HG02885 (cell line): Measurements from ENCODE around the gene COA3.
"Not testable (repeated sequence)": the region's sequence is repeated elsewhere in the genome, so short reads cannot be mapped to it uniquely, and the experiment has no call there.

ENCODE experiments used
- ATAC-seq: cut with Tn5 transposase; IDR thresholded peaks from one replicate; pipeline ENCODE4 v1.9.1; 2021; ENCODE audit warnings: mild to moderate bottlenecking; ENCODE audit not compliant: unreplicated experiment, poor library complexity

COA3 gene

DNA sequence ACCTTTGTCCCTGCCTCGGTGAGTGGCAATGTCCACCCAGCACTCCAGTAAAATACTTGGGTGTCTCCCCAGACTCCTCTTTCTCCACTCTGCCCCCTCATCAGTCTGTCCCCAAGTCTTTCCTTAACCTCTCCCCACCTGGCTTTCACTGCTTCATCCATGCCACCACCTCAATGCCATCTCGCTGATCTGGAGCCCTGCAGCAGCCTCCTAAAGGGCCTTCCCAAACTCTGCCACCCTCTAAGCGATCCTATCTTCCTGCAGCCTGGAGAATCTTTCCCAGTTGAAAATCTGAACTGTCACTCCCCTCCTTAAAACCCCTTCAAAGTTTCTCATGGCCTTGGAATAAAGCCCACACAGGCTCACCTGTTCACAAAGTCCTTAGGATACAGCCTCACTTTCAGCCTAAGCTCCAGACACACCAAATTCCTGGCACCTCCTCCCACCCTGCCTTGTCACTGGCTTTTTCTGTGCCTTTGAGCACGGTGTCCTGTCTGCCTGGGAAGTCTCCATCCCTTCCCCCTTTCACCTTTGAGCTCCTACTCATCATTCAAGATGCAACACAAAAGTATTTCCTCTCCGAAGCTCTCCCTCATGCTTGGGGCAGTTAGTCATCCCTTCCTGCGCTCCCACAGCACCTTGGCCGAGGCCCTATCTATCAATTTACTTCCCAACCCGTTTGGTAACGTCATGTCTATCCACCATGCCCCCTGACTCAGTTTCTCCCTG, 15.3 kb downstream of the COA3 start:
- ATAC-seq: no peak

DNA sequence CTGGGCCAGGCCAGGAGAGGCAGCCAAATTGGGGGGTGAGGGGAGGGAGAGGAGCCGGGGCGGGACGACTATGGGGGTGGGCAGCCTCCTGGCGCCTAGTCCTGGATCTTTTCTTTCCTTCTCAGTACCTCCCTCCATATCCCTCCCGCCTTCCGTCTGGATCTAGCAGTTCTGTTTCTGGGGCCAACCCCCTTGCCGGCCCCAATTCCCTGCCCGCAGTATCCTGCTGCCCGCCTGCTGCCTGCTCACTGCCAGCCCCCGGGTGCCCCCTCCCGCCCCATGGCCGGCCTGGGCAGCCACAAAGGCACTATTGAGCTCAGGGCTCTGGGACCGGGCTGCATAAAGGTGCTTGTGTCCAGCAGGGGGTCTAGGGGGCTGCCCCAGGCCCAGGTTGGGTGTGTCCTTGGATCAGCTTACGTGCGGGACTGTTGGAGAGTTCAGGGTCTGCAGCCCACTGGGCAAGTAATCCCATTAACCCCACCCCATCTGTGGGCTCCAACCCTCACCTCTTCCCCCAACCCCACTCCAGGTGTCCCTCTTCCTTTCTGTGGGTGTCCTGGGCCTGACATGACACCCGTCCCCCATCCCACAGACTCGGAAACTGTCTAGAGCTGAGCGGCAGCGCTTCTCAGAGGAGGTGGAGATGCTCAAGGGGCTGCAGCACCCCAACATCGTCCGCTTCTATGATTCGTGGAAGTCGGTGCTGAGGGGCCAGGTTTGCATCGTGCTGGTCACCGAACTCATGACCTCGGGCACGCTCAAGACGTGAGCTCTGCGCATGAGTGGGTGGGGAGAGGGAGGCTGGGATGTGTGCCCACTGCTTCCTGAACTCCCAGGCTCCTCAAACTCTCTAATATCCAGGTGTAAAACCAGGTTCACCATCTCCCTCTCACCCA, 16.1 kb downstream of the COA3 start:
- no peak for ATAC-seq

DNA sequence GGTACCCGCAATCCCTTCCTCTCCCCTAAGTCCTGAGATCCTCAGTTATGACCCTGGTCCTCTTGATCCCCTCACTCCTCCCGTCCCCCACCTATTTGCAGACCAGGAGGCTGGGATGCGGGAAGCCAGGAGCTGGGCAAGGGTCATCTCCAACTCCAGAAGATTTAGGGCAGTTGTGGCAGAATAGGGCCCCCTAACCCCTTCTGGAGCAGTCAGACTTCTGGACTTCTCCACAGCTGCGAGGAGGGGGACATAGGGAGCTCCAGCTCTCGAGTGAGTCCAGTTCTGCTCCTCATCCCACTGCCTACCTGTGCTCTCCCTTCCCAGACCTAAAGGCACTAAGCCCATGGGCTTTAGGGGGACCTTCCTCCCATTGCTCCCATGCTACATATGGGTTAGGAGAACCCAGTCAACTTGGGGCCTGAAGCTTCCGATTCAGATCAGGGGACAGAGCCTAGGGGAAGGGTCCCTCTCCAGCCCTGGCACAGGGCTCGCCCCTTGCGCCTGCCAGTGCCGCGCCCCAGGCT, 16.8 kb downstream of the COA3 start:
- no peak for ATAC-seq

DNA sequence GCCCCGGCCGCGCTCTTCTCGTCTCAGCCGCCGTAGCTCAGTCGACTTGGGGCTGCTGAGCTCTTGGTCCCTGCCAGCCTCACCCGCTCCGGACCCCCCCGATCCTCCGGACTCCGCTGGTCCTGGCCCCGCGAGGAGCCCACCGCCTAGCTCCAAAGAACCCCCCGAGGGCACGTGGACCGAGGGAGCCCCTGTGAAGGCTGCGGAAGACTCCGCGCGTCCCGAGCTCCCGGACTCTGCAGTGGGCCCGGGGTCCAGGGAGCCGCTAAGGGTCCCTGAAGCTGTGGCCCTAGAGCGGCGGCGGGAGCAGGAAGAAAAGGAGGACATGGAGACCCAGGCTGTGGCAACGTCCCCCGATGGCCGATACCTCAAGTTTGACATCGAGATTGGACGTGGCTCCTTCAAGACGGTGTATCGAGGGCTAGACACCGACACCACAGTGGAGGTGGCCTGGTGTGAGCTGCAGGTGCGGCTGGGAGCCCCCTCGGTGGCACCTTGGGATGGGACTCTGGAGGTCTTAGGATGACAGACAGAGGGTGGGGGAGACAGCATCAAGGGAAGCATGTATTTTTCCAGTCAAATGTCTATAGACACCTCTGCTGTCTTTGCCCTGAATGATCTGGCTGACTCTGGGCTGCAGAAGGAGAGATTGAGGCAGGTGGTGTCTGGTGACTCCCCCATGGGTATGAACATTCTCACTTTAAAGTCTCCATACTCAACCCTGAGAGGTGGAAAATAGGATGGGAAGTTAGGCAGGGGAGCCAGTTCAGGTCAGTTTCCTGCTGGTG, 17.5 kb downstream of the COA3 start:
- ATAC-seq: no peak

DNA sequence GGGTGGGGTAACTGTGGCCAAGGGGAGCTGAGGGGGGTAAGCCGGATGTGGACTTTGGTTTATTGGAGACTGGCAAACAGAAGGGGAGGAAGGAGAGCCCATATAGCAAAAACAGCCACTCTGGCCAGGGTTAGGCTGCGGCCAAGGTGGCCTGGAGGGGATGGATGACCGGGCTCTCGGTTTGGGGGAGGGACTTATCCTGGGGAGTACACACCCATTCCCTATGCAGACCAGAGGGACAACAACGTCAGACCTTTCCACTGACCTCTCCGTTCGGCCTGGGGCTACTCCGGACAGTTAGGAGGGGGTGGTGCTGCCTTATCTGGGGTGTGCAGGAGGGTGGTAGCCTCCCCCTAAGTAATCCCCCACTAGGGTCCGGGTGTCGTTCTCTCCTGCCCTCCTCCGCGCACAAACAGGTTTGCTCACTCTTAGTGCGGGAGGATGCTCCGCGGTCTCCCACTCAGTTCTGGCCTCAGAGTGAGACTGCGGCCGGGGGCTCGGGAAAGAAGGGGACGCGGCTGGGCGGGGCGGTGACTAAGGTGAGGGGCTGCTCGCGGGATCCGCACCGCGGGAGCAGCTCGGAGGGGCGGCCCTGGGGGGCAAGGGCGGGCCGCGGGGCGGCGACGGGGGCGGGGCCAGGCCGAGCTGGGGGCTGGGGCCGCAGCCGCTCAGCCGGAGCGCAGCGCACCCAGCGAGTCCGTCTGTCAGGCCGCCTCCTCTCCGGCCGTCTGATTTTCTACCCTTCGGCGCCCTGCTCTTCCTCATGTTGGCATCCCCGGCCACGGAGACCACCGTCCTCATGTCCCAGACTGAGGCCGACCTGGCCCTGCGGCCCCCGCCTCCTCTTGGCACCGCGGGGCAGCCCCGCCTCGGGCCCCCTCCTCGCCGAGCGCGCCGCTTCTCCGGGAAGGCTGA, 18.3 kb downstream of the COA3 start, which contains the start of gene WNK4:
Gene WNK4, plus strand, starts transcription at position 675 of the 915 bp plus-strand sequence. Its CDS starts 89 bp downstream, at position 764.
- ATAC-seq: no peak

DNA sequence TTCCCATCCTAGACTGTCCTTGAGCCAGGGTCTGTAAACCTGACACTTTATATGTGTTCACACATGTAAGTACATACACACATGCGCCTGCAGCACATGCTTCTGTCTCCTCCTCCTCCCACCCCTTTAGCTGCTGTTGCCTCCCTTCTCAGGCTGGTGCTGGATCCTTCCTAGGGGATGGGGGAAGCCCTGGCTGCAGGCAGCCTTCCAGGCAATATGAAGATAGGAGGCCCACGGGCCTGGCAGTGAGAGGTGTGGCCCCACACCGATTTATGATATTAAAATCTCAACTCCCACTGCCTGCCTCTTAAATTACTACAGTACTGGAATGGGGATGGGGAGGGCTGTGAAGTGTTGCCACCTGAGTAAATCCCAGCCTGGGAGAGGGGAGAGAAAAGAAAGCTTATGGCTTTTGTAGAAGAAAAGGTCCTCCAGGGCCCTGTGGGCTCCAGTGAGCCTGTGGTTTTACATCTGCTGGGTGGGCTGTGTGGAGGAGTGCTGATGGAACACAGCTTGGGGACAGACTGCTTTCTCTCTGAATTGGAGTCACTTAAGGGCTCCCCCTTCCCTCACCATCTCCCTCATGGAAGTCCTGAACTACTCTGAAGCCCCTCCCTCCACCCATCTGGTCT, 19.1 kb downstream of the COA3 start:
- no peak for ATAC-seq

DNA sequence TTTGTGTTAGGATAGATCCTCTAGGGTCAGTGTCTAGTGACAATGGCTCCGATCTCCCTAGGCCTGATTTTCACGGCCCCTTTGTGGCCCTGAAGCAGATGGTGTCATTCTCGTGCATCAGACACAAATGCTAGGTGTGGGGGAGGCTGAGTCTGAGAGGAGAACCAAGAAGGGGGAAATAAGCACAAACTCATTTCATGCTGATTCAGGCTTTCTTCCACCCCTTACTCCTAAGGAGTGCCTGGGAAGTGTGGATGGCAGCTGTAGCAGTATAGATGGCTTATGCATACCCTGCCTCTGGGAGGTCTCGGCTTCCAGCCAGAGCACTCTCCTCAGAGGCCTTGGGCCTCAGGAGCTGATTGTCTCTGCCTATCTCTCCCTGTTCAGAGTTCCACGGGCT, 19.9 kb downstream of the COA3 start:
- no peak for ATAC-seq

DNA sequence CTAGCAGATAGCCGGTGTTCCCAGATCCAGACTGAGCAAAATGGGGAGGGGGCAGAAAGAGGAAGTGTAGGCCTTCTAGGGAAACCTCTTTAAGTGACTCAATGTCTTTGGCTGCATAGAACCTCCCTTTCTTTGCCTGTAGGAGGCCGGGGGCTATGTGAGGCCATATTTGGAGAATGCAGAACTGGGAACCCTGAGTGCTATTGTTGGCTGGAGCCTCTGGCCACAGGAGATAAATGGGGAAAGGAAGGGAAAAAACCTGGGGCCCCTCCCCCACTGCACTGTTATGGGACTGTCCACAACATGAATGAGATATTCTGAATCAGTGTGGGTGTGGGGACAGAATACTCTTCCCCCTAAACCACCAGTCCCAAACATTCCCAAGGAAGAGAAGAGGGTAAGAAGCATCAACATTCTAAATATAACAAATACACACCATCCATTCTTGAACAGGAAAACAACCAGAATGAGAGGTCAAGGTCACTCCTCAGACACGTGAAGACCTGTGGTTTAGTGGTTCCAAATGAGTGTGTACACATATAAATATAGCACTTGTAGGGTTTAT, 22.9 kb downstream of the COA3 start:
- ATAC-seq: no peak

DNA sequence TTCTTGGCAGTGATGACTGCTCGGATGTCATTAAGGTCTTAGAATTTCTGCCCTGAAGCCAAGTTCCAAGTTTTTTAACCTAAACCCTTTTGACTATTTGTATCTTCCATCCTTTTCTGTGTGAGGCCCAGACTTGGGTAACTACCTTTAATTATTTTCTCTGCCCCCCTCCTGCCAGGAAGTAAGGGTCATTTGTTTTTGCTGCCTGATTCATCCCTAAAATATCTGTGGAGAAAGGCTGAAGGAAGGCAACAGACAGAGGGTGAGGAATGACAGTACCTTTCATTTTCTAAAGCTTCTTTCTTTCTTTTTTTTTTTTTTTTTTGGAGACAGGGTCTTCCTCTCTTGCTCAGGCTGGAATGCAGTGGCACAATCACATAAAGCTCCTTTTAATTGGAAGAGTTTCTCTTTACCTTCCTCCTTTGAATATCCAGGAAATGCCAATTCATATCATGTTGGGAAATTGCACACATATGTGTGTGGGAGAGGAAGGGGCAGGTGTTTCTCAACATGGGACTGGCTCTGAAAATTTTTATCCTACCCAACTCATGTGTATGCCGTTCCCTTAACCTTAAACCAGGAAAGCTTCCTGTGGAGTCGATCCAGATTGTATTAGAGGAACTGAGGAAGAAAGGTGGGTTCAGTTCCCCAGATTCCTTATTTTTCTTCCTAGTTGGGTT, 24.3 kb downstream of the COA3 start:
- ATAC-seq: no peak

DNA sequence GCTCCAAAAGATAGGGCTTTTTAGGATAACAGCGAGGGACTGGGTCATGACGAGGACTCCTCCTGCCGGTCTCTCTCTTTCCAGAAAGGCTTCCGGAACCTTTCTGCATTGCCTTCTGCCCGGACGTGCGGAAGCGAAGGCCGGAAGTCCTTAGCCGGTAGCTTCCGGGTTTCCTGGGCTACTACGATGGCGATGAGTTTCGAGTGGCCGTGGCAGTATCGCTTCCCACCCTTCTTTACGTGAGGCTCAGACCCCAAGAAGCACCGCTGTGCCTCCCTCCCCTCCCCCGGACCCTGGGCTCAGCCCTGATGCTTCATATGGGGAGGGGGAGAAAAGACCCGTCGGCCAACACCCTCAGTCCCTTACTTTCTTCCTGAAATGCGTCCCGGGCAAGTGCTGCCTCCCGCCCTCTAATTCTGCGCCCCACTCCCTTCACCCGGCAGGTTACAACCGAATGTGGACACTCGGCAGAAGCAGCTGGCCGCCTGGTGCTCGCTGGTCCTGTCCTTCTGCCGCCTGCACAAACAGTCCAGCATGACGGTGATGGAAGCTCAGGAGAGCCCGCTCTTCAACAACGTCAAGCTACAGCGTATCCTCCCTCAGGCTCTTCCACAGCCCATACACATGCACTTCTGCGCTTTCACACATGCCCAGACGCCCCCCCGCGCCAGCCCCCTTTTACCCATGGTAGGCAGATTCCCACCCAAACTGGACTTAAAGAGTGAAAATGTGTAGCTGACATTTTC, 25.0 kb downstream of the COA3 start, which contains the start of gene VPS25:
Gene VPS25, plus strand, starts transcription at position 160 of the 746 bp plus-strand sequence. Its CDS starts 27 bp downstream, at position 187.
- ATAC-seq: peak; percentile 71

DNA sequence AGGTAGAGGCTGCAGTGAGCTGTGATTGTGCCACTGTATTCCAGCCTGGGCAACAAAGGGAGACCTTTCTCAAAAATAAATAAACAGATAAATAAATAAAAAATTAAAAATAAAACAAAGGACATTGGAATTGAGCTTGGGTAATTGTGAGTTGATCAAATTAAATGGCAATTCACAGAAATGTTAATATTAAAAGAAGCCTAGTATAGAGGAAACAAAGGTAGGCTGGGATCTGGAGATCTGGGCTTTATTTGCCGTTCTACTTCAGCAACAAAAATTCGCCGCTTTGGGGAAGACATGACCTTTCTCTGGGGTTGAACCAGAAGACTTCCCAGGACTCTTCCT, 25.6 kb downstream of the COA3 start:
- ATAC-seq: no peak

DNA sequence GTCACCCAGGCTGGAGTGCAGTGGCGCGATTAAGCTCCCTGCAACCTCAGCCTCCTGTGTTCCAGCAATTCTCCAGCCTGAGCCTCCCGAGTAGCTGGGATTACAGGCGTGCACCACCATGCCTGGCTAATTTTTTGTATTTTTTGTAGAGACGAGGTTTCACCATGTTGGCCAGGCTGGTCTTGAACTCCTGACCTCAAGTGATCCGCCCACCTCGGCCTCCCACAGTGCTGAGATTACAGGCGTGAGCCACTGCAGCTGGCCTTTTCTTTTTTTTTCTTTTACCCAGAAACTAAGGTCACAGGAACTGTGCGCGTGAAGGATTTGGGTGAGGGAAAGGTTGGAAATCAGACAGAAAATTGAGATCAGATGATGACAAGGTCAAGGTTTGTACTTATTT, 28.5 kb downstream of the COA3 start:
- not testable (repeated sequence) for ATAC-seq

DNA sequence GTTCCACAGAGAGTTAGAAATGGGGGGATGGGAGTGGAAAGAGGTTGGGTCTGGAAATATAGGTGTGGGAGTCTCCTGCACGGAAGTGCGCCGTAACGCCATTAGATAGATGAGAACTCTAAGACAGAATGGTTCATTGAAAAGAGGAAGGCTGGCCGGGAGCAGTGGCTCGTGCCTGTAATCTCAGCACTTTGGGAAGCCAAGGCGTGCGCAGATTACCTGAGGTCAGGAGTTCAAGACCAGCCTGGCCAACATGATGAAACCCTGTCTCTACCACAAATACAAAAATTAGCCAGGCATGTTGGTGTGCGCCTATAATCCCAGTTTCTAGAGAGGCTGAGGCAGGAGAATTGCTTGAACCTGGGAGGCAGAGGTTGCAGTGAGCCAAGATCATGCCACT, 30.5 kb downstream of the COA3 start:
- ATAC-seq: not testable (repeated sequence)

DNA sequence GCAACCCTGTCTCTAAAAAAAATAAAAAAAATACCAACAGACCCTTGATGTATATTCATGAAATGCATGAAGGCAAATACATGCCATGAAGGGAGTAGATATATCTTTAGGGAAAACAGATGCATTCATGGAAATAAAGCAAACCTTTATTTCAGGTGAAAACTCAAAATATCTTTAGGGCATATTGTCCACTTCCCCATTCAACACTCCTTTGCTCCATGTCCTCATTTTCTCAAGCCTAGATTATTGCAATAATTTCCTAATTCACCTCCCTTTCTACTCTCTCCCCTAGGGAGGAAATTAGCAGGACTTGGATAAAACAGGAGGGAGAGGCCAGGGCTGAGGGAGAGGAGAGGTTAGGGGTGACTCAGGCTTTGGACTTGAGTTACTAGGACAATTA, 31.0 kb downstream of the COA3 start:
- no peak for ATAC-seq

DNA sequence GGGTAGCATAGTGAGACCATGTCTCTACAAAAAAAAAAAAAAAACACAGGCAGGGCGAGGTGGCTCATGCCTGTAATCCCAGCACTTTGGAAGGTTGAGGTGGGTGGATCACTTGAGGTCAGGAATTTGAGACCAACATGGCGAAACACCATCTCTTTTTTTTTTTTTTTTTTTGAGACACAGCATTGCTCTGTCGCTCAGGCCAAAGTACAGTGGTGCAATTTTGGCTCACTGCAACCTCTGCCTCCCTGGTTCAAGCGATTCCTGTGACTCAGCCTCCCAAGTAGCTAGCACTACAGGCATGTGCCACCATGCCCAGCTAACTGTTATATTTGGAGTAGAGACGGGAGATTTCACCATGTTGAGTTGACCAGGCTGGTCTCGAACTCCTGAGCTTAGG, 32.4 kb downstream of the COA3 start:
- ATAC-seq: no peak

DNA sequence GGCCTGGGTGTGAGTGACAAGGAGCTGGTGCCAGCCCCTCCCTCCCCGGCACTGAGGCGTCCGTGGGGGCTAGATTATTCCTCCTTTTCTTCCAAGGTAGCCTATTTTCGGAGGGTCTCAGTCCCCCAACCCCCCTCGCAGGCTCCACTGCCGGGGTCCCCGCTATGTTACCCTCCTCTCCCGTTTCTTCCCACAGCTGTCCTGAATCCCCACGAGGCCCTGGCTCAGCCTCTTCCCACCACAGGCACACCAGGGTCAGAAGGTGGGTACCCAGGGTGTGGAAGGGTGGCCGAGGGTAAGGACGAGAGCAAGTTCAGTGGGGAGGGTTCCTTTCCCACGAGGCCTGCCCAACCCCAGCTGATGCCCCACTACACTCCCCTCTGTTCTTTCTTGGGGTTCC, 36.9 kb downstream of the COA3 start:
- no peak for ATAC-seq
